Psoas muscle (tissue), 8 donors: ENCODE data around the gene AURKAIP1. TPM values are rescaled to one million over a fixed set of nuclear protein-coding genes. Genes with fewer than 3 reads are reported as not detected.

Experiments
- ATAC-seq, 4 donors: fragments of 200-7000 bp; cut with Tn5 transposase; one replicate each; pipeline ENCODE4 v1.9.1; 2020; ENCODE audit warnings: moderate library complexity in 3 of 4, mild to moderate bottlenecking in 2 of 4
- DNase-seq, 2 donors: peaks; one replicate each; pipeline ENCODE4 v3.0.0-alpha.2; 2020
- H3K27ac ChIP-seq: fragments of 200-600 bp; one replicate; pipeline ENCODE4 v1.8.0; 2022
- H3K27me3 ChIP-seq, 3 donors: fragments of 200-600 bp in 1 of 3; one replicate each; pipeline versions ENCODE4 v1.6.1 to v1.8.0; 2013 to 2022; ENCODE audit warnings: low read length in 2 of 3, mild to moderate bottlenecking in 2 of 3, moderate library complexity in 1 of 3; ENCODE audit not compliant: insufficient read depth in 3 of 3
- H3K36me3 ChIP-seq, 2 donors: fragments of 200-600 bp in 1 of 2; one replicate each; pipeline versions ENCODE4 v1.6.1 to v1.8.0; 2013 to 2022; ENCODE audit warnings: low read depth in 1 of 2, mild to moderate bottlenecking in 1 of 2, moderate library complexity in 1 of 2; ENCODE audit not compliant: insufficient read depth in 1 of 2
- H3K4me1 ChIP-seq: fragments of 200-600 bp; one replicate; pipeline ENCODE4 v1.8.0; 2022
- H3K4me3 ChIP-seq: fragments of 200-600 bp; one replicate; pipeline ENCODE4 v1.8.0; 2022; ENCODE audit warnings: mild to moderate bottlenecking
- H3K9me3 ChIP-seq: fragments of 200-600 bp; one replicate; pipeline ENCODE4 v1.8.0; 2022
- CTCF ChIP-seq: fragments of 200-600 bp; IDR thresholded peaks from one replicate; pipeline ENCODE4 v1.8.0; 2022; ENCODE audit warnings: antibody characterized with exemption
- WGBS, 3 donors: extraction: QIAGEN DNeasy Blood & Tissue Kit; methylation state at CpG; one replicate each; pipeline versions ENCODE4 v1.1.6 to v1.1.7; 2013; 5-methylcytosine and 5-hydroxymethylcytosine counted together
- intact Hi-C, 2 donors: fragments of 100-400 bp; cut with DNase I; formaldehyde crosslinking; loops; one replicate each; pipeline versions ENCODE4 v1.11.0 to v1.14.2; 2022
- polyA plus RNA-seq, 3 donors: library from polyadenylated mRNA; stranded (reverse); fragments of 200-250 nt; gene quantifications; one replicate each; pipeline ENCODE4 v1.2.3, GENCODE V29; 2013
- total RNA-seq, 4 donors: library from RNA; stranded (reverse); fragmentation: NEBNext Ultra II Directional in 2 of 4; extraction: Animal tissue kit (Norgen Biotek cat#: 25700) in 2 of 4; gene quantifications; one replicate each; pipeline versions ENCODE4 v1.2.1 to v1.2.4, GENCODE V29; 2021 to 2023
- donor health status: healthy with polysubstance abuse.
- donor health status: DM: no; HTN: no; CAD: no; lungs with moderate emphysema.
- donor health status: Bipolar disorder and iron deficiency.
- donor health status: healthy.
- donor health status: DM: yes; HTN: yes; CAD: no.
- donor health status: DM: no; HTN: no; CAD: no.
- donor health status: DM: no; HTN: no; CAD: no.
- donor health status: DM: yes; HTN: yes; CAD: no.

The AURKAIP1 gene
- total and polyA plus RNA-seq, 7 donors = 180 to 534 (median 194) TPM

GRCh38 chr1:1335792-1336248, 39.2 kb downstream of the AURKAIP1 start:
- intact Hi-C loops = no loop called here
- Histone ChIP-seq H3K27me3 (no peaks in the 10 kb centered on the region), H3K4me3 (no peak overlapping the region), H3K4me1 (peaks cover 19% of the 10 kb centered on the region), H3K27ac (no peak overlapping the region), H3K36me3 (peaks cover 2 to 52% of the 10 kb centered on the region in 2 donors), H3K9me3 (no peaks in the 10 kb centered on the region)
- no peak for TF ChIP-seq CTCF
- ATAC-seq (no peak), DNase-seq (no peak)
- 80 to 85% (median 84%) methylated on average over 21 of the region's 21 CpGs for WGBS, 3 donors

DNA sequence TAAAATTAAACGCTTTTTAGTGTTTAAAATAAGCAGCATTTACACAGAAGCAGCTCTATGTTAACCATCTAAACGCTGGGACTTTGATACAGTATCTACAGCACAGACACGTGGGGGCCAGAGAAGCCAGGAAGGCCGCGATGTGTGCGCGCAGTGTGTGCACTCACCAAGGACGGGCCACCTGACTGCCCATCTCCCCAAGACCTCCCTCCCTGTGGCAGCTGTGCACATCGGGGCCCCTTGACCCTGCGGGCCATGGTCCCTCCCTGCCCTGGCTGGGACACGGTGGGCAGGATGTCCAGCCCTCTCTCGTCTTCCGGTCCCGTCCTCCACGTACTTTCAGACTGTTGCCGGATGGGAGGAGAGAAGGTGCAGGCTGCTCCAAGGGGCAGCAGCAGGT, 39.7 kb downstream of the AURKAIP1 start:
- Histone ChIP-seq H3K27me3 (no peaks in the 10 kb centered on the region), H3K9me3 (no peaks in the 10 kb centered on the region), H3K4me3 (no peak overlapping the region), H3K4me1 (peaks cover 25% of the 10 kb centered on the region), H3K36me3 (peaks cover 2 to 50% of the 10 kb centered on the region in 2 donors), H3K27ac (no peak overlapping the region)
- intact Hi-C loops = no loop called here
- DNase-seq (no peak), ATAC-seq (no peak)
- TF ChIP-seq CTCF = no peak
- 65 to 71% (median 68%) methylated on average over 15 to 16 of the region's 16 CpGs for WGBS, 3 donors

DNA sequence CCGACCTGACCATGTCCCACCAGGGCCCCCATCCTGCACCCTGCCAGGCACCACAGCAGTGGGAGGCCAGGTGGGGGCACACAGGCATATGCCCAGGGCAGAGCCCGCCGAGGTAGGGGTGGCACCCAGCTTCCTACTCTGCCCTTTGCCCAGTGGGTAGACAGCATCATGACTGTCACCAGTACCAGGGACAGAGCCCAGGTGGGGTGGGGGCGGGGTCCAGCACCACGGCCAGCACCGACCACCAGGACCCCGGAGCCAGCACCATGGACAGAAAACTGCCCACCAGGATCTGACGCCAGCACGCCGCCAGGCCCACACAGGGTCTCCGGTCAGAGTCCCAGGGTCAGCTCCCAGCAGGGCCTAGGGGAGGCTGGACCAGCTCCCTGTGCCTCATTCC, 40.2 kb downstream of the AURKAIP1 start:
- peaks cover 2 to 45% of the 10 kb centered on the region in 2 donors for H3K36me3 ChIP-seq
- DNase-seq (no peak), ATAC-seq (no peak)
- no peak overlapping the region for H3K4me3 ChIP-seq
- H3K27ac ChIP-seq = no peak overlapping the region
- H3K9me3 ChIP-seq = no peaks in the 10 kb centered on the region
- no peak for TF ChIP-seq CTCF
- no peaks in the 10 kb centered on the region for H3K27me3 ChIP-seq
- WGBS, 3 donors = 59 to 65% (median 64%) methylated on average over 6 to 11 of the region's 11 CpGs
- H3K4me1 ChIP-seq = peaks cover 28% of the 10 kb centered on the region
- intact Hi-C loops = no loop called here

DNA sequence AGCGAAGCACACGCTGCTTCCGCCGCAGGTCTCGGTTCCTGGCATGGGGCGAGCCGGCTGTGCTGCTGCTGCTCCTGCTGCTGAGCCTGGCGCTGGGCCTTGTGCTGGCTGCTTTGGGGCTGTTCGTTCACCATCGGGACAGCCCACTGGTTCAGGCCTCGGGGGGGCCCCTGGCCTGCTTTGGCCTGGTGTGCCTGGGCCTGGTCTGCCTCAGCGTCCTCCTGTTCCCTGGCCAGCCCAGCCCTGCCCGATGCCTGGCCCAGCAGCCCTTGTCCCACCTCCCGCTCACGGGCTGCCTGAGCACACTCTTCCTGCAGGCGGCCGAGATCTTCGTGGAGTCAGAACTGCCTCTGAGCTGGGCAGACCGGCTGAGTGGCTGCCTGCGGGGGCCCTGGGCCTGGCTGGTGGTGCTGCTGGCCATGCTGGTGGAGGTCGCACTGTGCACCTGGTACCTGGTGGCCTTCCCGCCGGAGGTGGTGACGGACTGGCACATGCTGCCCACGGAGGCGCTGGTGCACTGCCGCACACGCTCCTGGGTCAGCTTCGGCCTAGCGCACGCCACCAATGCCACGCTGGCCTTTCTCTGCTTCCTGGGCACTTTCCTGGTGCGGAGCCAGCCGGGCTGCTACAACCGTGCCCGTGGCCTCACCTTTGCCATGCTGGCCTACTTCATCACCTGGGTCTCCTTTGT, 41.3 kb downstream of the AURKAIP1 start:
- 36 to 80% (median 51%) methylated on average over 32 to 36 of the region's 36 CpGs for WGBS, 3 donors
- ATAC-seq (peak; percentile 3 to 41 (median 20)), DNase-seq (peak; percentile 53 to 78)
- H3K9me3 ChIP-seq = no peaks in the 10 kb centered on the region
- no peaks in the 10 kb centered on the region for H3K27me3 ChIP-seq
- H3K27ac ChIP-seq = no peak overlapping the region
- no peak overlapping the region for H3K4me3 ChIP-seq
- intact Hi-C loops = no loop called here
- TF ChIP-seq CTCF = no peak
- peaks cover 28% of the 10 kb centered on the region for H3K4me1 ChIP-seq
- H3K36me3 ChIP-seq = peaks cover 2 to 38% of the 10 kb centered on the region in 2 donors
